Uterus (tissue), 2 donors: ENCODE data around the gene SLC12A1.

Source experiments
- CTCF ChIP-seq, 4 experiments: fragments of 200-600 bp in 2 of 4; fragments of 450-650 bp in 2 of 4; sonication (generic) in 2 of 4; IDR thresholded peaks; one replicate each; pipeline ENCODE4 v1.5.1; 2016 to 2019; ENCODE audit warnings: antibody characterized with exemption in 4 of 4, mild to moderate bottlenecking in 2 of 4, moderate library complexity in 1 of 4
- POLR2A ChIP-seq, 2 donors: fragments of 450-650 bp; IDR thresholded peaks; one replicate each; pipeline ENCODE4 v1.6.1; 2016; ENCODE audit warnings: antibody characterized with exemption in 2 of 2, mild to moderate bottlenecking in 1 of 2, moderate library complexity in 1 of 2

- no peak for TF ChIP-seq CTCF (IDR thresholded peaks at IDR 0.05)
- TF ChIP-seq POLR2A (IDR thresholded peaks at IDR 0.05) = no peak
These were observed 112.0 kb downstream of the SLC12A1 start for GRCh38 chr15:48318131-48318530.
